IMR-90 (cell line): ENCODE results near the gene PIAS4. TPM values are rescaled to one million over a fixed set of nuclear protein-coding genes. Genes with fewer than 3 reads are reported as not detected.
A peak's percentile ranks its signal among the peaks of the same experiment; 100 is the strongest.

Experiments
- ATAC-seq: fragments of 200-7000 bp; cut with Tn5 transposase; 2 replicates; pipeline ENCODE4 v1.9.1; 2020; ENCODE audit warnings: low read depth, mild to moderate bottlenecking, moderate library complexity
- BruUV-seq: library from RNA; stranded (reverse); fragments of 400-500 nt; replicated peaks from 2 replicates; lab custom pipeline; 2021; lab: Mats Ljungman, UMichigan
- CTCF ChIA-PET: fragments of 300-600 bp; formaldehyde crosslinking; extraction: SDS; loops from one replicate; lab custom pipeline; 2021; ENCODE audit warnings: antibody characterized with exemption; lab: Yijun Ruan, JAX
- POLR2A ChIA-PET: fragments of 300-600 bp; sonication (Branson Sonifier 250); formaldehyde crosslinking; loops from one replicate; lab custom pipeline; 2022; ENCODE audit warnings: antibody characterized with exemption; ENCODE audit not compliant: unreplicated experiment; lab: Charles Lee
- DNase-seq: peaks from one replicate; pipeline ENCODE4 v3.0.0; 2013
- H2AFZ ChIP-seq: replicated peaks from 2 replicates; pipeline ENCODE3; 2013; ENCODE audit warnings: low read length, mild to moderate bottlenecking; ENCODE audit not compliant: poor library complexity
- H2AK5ac ChIP-seq: 2 replicates; pipeline ENCODE4 v1.6.1; 2013; ENCODE audit warnings: low read depth, low read length, inconsistent platforms
- H2AK9ac ChIP-seq: replicated peaks from 2 replicates; pipeline ENCODE3; 2013; ENCODE audit warnings: mild to moderate bottlenecking, low read depth, low read length, moderate library complexity; ENCODE audit not compliant: poor library complexity
- H2BK120ac ChIP-seq: 2 replicates; pipeline ENCODE4 v1.6.1; 2013; ENCODE audit warnings: low read depth, low read length, inconsistent platforms
- H2BK15ac ChIP-seq: 3 replicates; pipeline ENCODE4 v1.6.1; 2013; ENCODE audit warnings: low read depth, low read length, inconsistent platforms
- H2BK20ac ChIP-seq: 2 replicates; pipeline ENCODE4 v1.6.1; 2013; ENCODE audit warnings: low read depth, mild to moderate bottlenecking, inconsistent platforms, low read length, moderate library complexity
- H2BK5ac ChIP-seq: 2 replicates; pipeline ENCODE4 v1.6.1; 2013; ENCODE audit warnings: mild to moderate bottlenecking, low read depth, low read length, inconsistent platforms; ENCODE audit not compliant: poor library complexity, severe bottlenecking
- H3K14ac ChIP-seq: replicated peaks from 2 replicates; pipeline ENCODE4 v1.6.1; 2013; ENCODE audit warnings: low read depth, low read length, inconsistent platforms
- H3K18ac ChIP-seq: 2 replicates; pipeline ENCODE4 v1.6.1; 2013; ENCODE audit warnings: low read depth, low read length, control low read depth
- H3K23ac ChIP-seq: 2 replicates; pipeline ENCODE4 v1.6.1; 2013; ENCODE audit warnings: low read depth, low read length, inconsistent platforms
- H3K27ac ChIP-seq: 2 replicates; pipeline ENCODE4 v1.5.1; 2013; ENCODE audit warnings: mild to moderate bottlenecking, control low read depth, low read length; ENCODE audit not compliant: insufficient read depth
- H3K27me3 ChIP-seq: 2 replicates; pipeline ENCODE4 v1.6.1; 2013; ENCODE audit warnings: low read length; ENCODE audit not compliant: control insufficient read depth, insufficient read depth
- H3K36me3 ChIP-seq: 2 replicates; pipeline ENCODE4 v1.6.1; 2013; ENCODE audit warnings: low read length, mixed read lengths; ENCODE audit not compliant: control insufficient read depth, insufficient read depth
- H3K4ac ChIP-seq: 2 replicates; pipeline ENCODE4 v1.6.1; 2013; ENCODE audit warnings: low read depth, low read length, inconsistent platforms
- H3K4me1 ChIP-seq: 2 replicates; pipeline ENCODE4 v1.6.1; 2013; ENCODE audit warnings: low read length, mixed read lengths; ENCODE audit not compliant: control insufficient read depth, insufficient read depth
- H3K4me2 ChIP-seq: 2 replicates; pipeline ENCODE4 v1.6.1; 2013; ENCODE audit warnings: low read depth, mild to moderate bottlenecking, control low read depth, low read length, moderate library complexity
- H3K4me3 ChIP-seq: 2 replicates; pipeline ENCODE4 v1.5.1; 2013; ENCODE audit warnings: low read depth, mild to moderate bottlenecking, control low read depth, low read length, moderate library complexity; ENCODE audit not compliant: insufficient read depth
- H3K56ac ChIP-seq: 2 replicates; pipeline ENCODE4 v1.6.1; 2013; ENCODE audit warnings: low read length, inconsistent platforms; ENCODE audit not compliant: insufficient read depth; ENCODE audit errors: extremely low read depth
- H3K79me1 ChIP-seq, 2 experiments: 2 replicates each; pipeline ENCODE4 v1.6.1; 2013; ENCODE audit warnings: low read length in 2 of 2, inconsistent platforms in 1 of 2, low read depth in 1 of 2
- H3K9ac ChIP-seq: 2 replicates; pipeline ENCODE4 v1.6.1; 2013; ENCODE audit warnings: low read depth, low read length, control low read depth
- H3K9me1 ChIP-seq: 2 replicates; pipeline ENCODE4 v1.6.1; 2013; ENCODE audit warnings: low read length, inconsistent platforms; ENCODE audit not compliant: insufficient read depth
- H3K9me3 ChIP-seq: 2 replicates; pipeline ENCODE4 v1.6.1; 2013; ENCODE audit warnings: low read length; ENCODE audit not compliant: control insufficient read depth, insufficient read depth
- H4K20me1 ChIP-seq: 2 replicates; pipeline ENCODE4 v1.6.1; 2013; ENCODE audit warnings: low read length, inconsistent platforms; ENCODE audit not compliant: insufficient read depth
- H4K5ac ChIP-seq: 2 replicates; pipeline ENCODE4 v1.6.1; 2013; ENCODE audit warnings: mild to moderate bottlenecking, low read depth, low read length, control low read depth
- H4K8ac ChIP-seq, 2 experiments: 2 replicates each; pipeline ENCODE4 v1.6.1; 2013; ENCODE audit warnings: low read depth in 2 of 2, low read length in 2 of 2, control low read depth in 1 of 2, inconsistent platforms in 1 of 2
- H4K91ac ChIP-seq: 2 replicates; pipeline ENCODE4 v1.6.1; 2013; ENCODE audit warnings: low read depth, low read length, inconsistent platforms; ENCODE audit not compliant: insufficient read depth
- BHLHE40 ChIP-seq: fragments of 150-350 bp; IDR thresholded peaks from 2 replicates; pipeline ENCODE4 v1.6.1; 2016; ENCODE audit warnings: mild to moderate bottlenecking, low read depth, low read length
- CEBPB ChIP-seq: IDR thresholded peaks from 2 replicates; pipeline ENCODE4 v1.6.1; 2012; ENCODE audit warnings: low read depth, low read length, improper control_type of control experiment
- CHD1 ChIP-seq: IDR thresholded peaks from 2 replicates; pipeline ENCODE4 v1.6.1; 2012; ENCODE audit warnings: low read depth, low read length, improper control_type of control experiment
- FOS ChIP-seq: fragments of 150-350 bp; IDR thresholded peaks from 2 replicates; pipeline ENCODE4 v1.6.1; 2016; ENCODE audit warnings: low read depth, low read length
- MAFK ChIP-seq: IDR thresholded peaks from 2 replicates; pipeline ENCODE4 v1.6.1; 2012; ENCODE audit warnings: low read depth, low read length, improper control_type of control experiment
- MAZ ChIP-seq: IDR thresholded peaks from 2 replicates; pipeline ENCODE4 v1.6.1; 2012; ENCODE audit warnings: low read depth, mild to moderate bottlenecking, low read length, improper control_type of control experiment, moderate library complexity, borderline replicate concordance
- NFE2L2 ChIP-seq: fragments of 150-350 bp; IDR thresholded peaks from 2 replicates; pipeline ENCODE4 v1.6.1; 2016; ENCODE audit warnings: low read depth, mild to moderate bottlenecking, low read length
- POLR2A ChIP-seq: IDR thresholded peaks from 2 replicates; pipeline ENCODE4 v1.6.1; 2012; ENCODE audit warnings: mild to moderate bottlenecking, low read depth, low read length
- RCOR1 ChIP-seq: IDR thresholded peaks from 2 replicates; pipeline ENCODE4 v1.6.1; 2012; ENCODE audit warnings: mild to moderate bottlenecking, low read length, improper control_type of control experiment; ENCODE audit not compliant: insufficient replicate concordance
- RFX5 ChIP-seq: IDR thresholded peaks from 2 replicates; pipeline ENCODE4 v1.8.0; 2012; ENCODE audit warnings: low read depth, mild to moderate bottlenecking, low read length, moderate library complexity
- SMC3 ChIP-seq: fragments of 150-350 bp; IDR thresholded peaks from 2 replicates; pipeline ENCODE4 v1.6.1; 2016; ENCODE audit warnings: low read depth, mild to moderate bottlenecking, antibody characterized with exemption, low read length, moderate library complexity
- WGBS, 2 experiments: methylation state at CpG; one replicate each; pipeline versions ENCODE4 v1.1.5 to v1.1.7; 2013; ENCODE audit warnings: missing lambda C conversion rate in 2 of 2; ENCODE audit not compliant: insufficient read length in 1 of 2; ENCODE audit errors: extremely low coverage in 2 of 2; 5-methylcytosine and 5-hydroxymethylcytosine counted together
- dilution Hi-C: fragments of 300-500 bp; cut with HindIII; formaldehyde crosslinking; loops from one replicate; pipeline ENCODE4 v1.14.3; 2018; ENCODE audit warnings: low sequenced_read_pairs; ENCODE audit not compliant: unreplicated experiment
- in situ Hi-C: fragments of 300-500 bp; cut with MboI; formaldehyde crosslinking; loops from 3 replicates; pipeline ENCODE4 v1.14.3; 2019; ENCODE audit warnings: low sequenced_read_pairs, inconsistent platforms, mixed read lengths
- intact Hi-C: fragments of 100-400 bp; cut with micrococcal nuclease; formaldehyde crosslinking; loops from 2 replicates; pipeline ENCODE4 v1.10.0; 2022
- polyA plus RNA-seq, 3 experiments: library from polyadenylated mRNA; depleted of rRNA; stranded (reverse); fragments of >200 nt; gene quantifications; 2 replicates each; pipeline ENCODE4 v1.2.3, GENCODE V29; 2012; ENCODE audit warnings: low replicate concordance in 1 of 3
- total RNA-seq: library from RNA; depleted of rRNA; stranded (reverse); fragments of >200 nt; gene quantifications from 2 replicates; pipeline ENCODE4 v1.2.3, GENCODE V29; 2012
- TF ChIP-seq, protein P1 (sequence below): fragments of 150-350 bp; IDR thresholded peaks from 2 replicates; pipeline ENCODE4 v1.6.1; 2017; ENCODE audit warnings: mild to moderate bottlenecking, antibody characterized with exemption, low read length, low read depth
- TF ChIP-seq, protein P2 (sequence below): conservative IDR thresholded peaks from 2 replicates; pipeline ENCODE4 v1.5.1; 2012; ENCODE audit warnings: mild to moderate bottlenecking, low read depth, low read length, improper control_type of control experiment

PIAS4 gene
- total and polyA plus RNA-seq, 2 of the 4 experiments (the other 2 are of a cell fraction) = 12.1 to 13.6 TPM

DNA sequence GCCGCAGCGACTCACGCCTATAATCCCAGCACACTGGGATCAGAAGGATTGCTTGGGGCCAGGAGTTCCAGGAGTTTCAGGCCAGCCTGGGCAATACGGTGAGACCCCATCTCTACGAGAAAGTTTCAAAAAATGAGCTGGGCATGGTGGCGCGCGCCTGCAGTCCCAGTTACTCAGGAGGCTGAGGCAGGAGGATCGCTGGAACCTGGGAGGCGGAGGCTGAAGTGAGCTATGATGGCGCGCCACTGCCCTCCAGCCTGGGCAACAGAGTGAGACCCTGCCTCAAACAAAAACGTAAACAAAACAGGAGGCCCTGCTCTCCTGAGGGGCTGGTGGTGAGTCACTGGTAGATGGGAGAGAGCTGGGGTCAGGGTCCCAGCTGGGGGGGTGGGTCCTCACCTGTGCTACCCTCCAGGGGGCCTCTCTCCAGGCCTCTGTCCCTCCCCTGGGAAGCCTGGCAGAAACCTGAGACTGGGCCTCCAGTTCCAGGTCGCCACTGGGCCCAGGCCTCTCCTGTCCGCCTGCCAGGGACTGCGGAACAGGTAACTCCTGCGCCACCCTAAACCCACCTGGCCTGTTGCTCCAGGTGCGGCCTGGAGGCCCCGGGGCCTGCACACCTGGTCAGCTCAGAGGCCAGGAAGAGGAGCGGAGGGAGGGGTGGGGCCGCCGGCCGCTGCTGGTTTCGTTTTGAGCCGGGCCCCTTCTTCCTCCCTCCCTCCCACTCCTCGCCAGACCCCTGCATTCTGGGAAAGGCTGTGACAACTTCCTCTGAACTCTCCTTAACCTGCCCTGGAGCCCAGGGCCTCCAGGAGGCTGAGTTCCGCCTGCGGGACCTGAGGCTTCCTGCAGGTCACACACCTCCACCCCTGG lies 76.4 kb downstream of the PIAS4 start (continued):
- no peak for TF ChIP-seq CHD1
- TF ChIP-seq RFX5 = no peak
- TF ChIP-seq, protein P1, sequence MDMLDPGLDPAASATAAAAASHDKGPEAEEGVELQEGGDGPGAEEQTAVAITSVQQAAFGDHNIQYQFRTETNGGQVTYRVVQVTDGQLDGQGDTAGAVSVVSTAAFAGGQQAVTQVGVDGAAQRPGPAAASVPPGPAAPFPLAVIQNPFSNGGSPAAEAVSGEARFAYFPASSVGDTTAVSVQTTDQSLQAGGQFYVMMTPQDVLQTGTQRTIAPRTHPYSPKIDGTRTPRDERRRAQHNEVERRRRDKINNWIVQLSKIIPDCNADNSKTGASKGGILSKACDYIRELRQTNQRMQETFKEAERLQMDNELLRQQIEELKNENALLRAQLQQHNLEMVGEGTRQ = no peak

DNA sequence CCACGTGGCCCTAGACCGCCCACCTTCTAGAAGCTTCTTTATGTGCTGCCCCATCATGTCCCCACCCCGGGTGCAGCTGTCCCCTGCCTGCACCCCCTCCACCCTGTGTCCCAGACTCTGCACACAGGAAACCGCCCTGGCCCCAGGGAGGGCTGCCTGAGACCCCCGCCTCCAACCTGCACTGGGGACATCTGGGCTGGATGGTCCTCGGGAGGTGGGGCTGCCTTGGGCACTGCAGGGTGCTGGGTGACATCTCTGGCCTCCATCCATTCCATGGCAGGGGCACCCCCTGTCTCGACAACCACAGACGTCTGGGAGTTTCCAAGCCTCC lies 77.0 kb downstream of the PIAS4 start:
- H3K4ac ChIP-seq = no peak overlapping the region
- no peak overlapping the region for H3K23ac ChIP-seq
- peaks cover 2% of the 10 kb centered on the region; the same call in 1 of the 2 replicates for H3K4me1 ChIP-seq
- ATAC-seq (no peak), DNase-seq (no peak)
- in situ Hi-C loops = no loop called here
- no peaks in the 10 kb centered on the region for H3K79me1 ChIP-seq
- POLR2A ChIA-PET = no interaction called here
- H3K9ac ChIP-seq = no peak overlapping the region
- H3K27ac ChIP-seq = no peak overlapping the region
- no peak overlapping the region for H2AK9ac ChIP-seq
- BruUV-seq = no TSS peak
- intact Hi-C loops = no loop called here
- H3K4me2 ChIP-seq = no peak overlapping the region
- no peak overlapping the region for H2BK15ac ChIP-seq
- no peak overlapping the region for H4K5ac ChIP-seq
- H3K9me3 ChIP-seq = no peaks in the 10 kb centered on the region
- peaks cover 9% of the 10 kb centered on the region for H3K36me3 ChIP-seq
- H3K14ac ChIP-seq = no peak overlapping the region
- H4K8ac ChIP-seq = no peak overlapping the region
- H2AFZ ChIP-seq = peak overlapping the region; percentile 26
- H2AK5ac ChIP-seq = no peak overlapping the region
- no CpG with 5 or more reads among the region's 8 CpGs for WGBS, 2 experiments
- no peak overlapping the region for H2BK120ac ChIP-seq
- dilution Hi-C loops = no loop called here
- no peak overlapping the region for H3K4me3 ChIP-seq
- 0 out of 2 replicates have a peak, but pooled peaks cover 3% of the 10 kb centered on the region for H4K20me1 ChIP-seq
- CTCF ChIA-PET = no interaction called here
- H3K56ac ChIP-seq = no peak overlapping the region
- H2BK20ac ChIP-seq = no peak overlapping the region
- no peak overlapping the region for H4K91ac ChIP-seq
- H3K18ac ChIP-seq = no peak overlapping the region
- no peak overlapping the region for H2BK5ac ChIP-seq
- H3K9me1 ChIP-seq = no peaks in the 10 kb centered on the region
- H3K27me3 ChIP-seq = no peaks in the 10 kb centered on the region
- TF ChIP-seq, protein P1 = no peak
- TF ChIP-seq BHLHE40 (no peak), POLR2A (no peak), CHD1 (no peak), CEBPB (no peak), SMC3 (no peak), RFX5 (no peak), FOS (no peak), NFE2L2 (no peak), MAFK (no peak), MAZ (no peak), RCOR1 (no peak)
- TF ChIP-seq, protein P2, sequence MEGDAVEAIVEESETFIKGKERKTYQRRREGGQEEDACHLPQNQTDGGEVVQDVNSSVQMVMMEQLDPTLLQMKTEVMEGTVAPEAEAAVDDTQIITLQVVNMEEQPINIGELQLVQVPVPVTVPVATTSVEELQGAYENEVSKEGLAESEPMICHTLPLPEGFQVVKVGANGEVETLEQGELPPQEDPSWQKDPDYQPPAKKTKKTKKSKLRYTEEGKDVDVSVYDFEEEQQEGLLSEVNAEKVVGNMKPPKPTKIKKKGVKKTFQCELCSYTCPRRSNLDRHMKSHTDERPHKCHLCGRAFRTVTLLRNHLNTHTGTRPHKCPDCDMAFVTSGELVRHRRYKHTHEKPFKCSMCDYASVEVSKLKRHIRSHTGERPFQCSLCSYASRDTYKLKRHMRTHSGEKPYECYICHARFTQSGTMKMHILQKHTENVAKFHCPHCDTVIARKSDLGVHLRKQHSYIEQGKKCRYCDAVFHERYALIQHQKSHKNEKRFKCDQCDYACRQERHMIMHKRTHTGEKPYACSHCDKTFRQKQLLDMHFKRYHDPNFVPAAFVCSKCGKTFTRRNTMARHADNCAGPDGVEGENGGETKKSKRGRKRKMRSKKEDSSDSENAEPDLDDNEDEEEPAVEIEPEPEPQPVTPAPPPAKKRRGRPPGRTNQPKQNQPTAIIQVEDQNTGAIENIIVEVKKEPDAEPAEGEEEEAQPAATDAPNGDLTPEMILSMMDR = no peak
